Skeletal muscle cell (primary cell): ENCODE data around the gene MTMR1.

ENCODE experiments used
- DNase-seq: peaks from one replicate; pipeline ENCODE4 v3.0.0-alpha.2; 2010; ENCODE audit warnings: low read depth
- H3K4me3 ChIP-seq: 2 replicates; pipeline ENCODE4 v1.5.1; 2011; ENCODE audit warnings: low read depth, mild to moderate bottlenecking, control low read depth, low read length, moderate library complexity

MTMR1 gene

DNA sequence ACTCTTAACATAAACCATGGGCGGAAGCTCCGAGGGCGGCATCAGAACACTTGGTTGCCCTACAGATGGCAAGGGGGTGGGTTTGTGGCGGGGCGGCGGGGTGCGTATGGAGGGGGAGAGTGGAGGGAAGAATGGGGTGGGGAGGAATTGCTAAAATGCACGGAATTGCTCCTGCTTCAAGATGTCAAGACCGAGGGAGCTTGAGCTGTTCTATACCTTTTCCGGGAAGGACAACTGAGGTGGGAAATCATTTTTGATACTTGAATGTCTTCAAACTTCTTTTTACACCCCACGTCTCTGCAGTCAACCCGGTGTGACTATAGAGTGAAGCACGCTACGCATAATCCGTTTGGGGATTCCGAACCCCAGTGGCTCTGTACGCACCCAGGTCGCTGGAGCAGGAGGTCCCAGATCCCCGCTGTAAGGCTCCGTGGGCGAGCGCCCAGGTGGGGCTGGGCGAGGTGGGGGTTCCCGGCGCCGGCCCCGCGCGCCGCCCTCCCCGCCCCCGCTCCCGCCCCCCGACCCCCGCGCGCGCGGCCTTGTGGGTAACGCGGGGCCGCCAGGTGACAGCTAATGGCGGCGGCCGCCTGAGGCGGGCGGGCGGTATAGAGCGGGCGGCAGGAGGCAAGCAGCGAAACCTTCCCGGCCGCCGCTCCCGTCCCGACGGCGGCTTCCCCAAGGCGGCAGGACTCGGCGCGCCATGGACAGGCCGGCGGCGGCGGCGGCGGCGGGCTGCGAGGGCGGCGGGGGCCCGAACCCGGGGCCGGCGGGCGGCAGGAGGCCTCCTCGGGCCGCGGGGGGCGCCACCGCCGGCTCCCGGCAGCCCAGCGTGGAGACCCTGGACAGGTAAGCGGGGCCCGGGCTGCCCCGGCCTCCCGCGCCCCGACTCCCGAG lies at the start of gene MTMR1:
Gene MTMR1, plus strand, starts transcription at position 566 of the 894 bp plus-strand sequence. Its CDS starts 135 bp downstream, at position 701.
- no peak for DNase-seq
- H3K4me3 ChIP-seq, result peak within 1 kb of the TSS; percentile 54

DNA sequence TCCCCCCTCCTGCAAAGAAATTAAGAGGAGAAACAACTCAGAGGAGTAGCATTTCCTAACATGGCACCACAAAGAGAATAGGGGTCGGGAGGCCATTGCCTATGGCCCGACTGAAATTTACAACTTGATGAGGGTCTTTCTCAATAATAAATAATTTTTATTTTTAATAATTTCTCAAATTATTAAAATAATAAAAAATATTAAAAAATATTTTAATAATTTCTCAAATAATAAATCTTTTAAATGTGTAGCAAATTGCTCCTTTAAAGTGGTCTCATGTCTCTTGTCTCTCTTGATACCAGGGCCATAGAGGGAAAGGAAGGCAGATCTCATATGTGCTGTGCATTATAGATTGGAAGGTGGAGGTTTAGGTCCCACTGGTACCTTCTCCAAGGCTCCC lies 49.2 kb upstream of the MTMR1 start:
- DNase-seq, result no peak
- H3K4me3 ChIP-seq, result no peak overlapping the region

DNA sequence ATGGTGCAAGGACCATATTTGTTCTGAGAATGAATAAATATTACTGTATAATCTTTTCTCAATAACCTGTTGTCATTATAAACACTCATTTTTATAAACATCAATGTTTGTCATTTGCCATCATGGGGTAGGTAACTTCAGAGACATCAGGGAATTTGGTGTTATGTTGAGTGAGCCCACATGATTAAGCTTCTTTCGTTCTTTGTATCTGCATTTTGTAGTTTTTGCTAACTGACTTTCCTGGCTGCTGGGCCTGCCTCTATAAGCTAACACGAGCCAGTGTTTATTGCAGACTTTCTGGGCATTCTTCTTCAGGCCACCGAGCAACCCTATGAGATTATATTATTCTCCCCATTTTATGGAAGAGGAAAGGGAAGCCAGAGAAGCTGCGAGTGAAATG lies 48.8 kb upstream of the MTMR1 start:
- no peak for DNase-seq

DNA sequence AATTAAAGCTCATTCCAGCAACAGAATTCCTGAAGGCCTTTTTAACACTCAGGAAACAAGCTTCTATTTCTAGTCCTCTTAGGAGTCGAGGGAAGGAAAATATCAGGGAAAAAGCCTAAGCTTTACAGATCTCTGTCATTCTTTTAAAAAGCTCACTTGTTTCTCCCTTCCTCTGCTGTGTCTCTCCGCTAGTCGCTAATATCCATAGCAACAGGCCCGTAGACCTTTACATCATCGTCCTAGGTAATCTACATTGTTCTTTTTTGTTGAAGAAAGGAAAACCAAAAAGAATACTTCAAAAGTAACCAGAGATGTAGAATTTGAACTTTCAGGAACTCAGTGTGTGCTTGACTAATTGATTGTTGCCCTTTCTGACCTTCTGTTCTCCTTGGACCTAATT lies 45.9 kb upstream of the MTMR1 start:
- DNase-seq, result no peak
- H3K4me3 ChIP-seq, result no peak overlapping the region

More for the DNA sequence above, 48.8 kb upstream of the MTMR1 start:
- H3K4me3 ChIP-seq, result no peak overlapping the region

GRCh38 chrX:150648296-150648940 lies 44.8 kb upstream of the MTMR1 start:
- no peak overlapping the region for H3K4me3 ChIP-seq
- no peak for DNase-seq

- DNase-seq, result no peak
- H3K4me3 ChIP-seq, result no peak overlapping the region
These were observed 43.9 kb upstream of the MTMR1 start for GRCh38 chrX:150649096-150649870.

DNA sequence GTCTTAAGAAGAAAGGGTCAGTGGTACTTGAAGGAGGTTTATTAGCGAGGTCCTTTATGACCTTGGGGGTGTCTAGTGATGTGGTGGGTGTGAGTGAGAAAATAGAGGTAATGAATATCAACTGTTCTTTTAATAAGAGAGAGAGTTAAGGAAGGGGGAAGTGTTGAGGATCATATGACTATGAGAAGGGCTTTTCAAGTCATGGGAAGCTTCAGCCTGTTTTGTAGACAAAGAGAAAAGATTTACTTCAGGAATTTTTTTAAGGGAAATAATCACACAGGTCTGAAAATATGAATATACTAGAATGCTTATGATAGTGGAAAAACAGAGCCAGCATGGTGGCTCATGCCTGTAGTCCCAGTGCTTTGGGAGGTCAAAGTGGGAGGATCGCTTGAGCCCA lies 41.3 kb upstream of the MTMR1 start:
- DNase-seq, result no peak

GRCh38 chrX:150655788-150656187 lies 37.4 kb upstream of the MTMR1 start:
- no peak for DNase-seq
- H3K4me3 ChIP-seq, result no peak overlapping the region

More for the DNA sequence above, 41.3 kb upstream of the MTMR1 start:
- H3K4me3 ChIP-seq, result no peak overlapping the region

GRCh38 chrX:150663073-150663472 lies 30.1 kb upstream of the MTMR1 start:
- no peak overlapping the region for H3K4me3 ChIP-seq
- DNase-seq, result no peak

GRCh38 chrX:150664290-150664689 lies 28.9 kb upstream of the MTMR1 start:
- H3K4me3 ChIP-seq, result no peak overlapping the region

DNA sequence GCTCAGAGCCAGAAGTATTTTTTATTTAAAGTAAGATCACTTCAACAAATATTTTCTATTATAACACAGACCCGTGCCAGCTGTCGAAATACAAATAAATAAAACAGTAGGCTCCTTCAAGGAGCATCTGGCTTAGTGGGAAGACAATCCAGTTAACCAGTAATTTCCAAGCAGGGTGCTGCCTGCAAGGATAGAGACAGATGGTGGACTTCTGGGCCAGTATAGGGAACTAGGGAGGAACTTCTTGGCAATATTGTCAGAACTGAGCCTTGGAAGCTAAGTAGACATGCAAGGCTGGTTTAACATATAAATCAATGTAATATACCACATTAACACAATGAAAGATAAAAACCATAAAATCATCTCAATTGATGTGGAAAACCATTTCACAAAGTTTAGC lies 17.0 kb upstream of the MTMR1 start:
- DNase-seq, result no peak
- no peak overlapping the region for H3K4me3 ChIP-seq

More at GRCh38 chrX:150664290-150664689, 28.9 kb upstream of the MTMR1 start:
- DNase-seq, result no peak

GRCh38 chrX:150680974-150681373 lies 12.2 kb upstream of the MTMR1 start:
- DNase-seq, result no peak
- no peak overlapping the region for H3K4me3 ChIP-seq

- H3K4me3 ChIP-seq, result no peak overlapping the region
- DNase-seq, result no peak
These were observed 10.1 kb upstream of the MTMR1 start for GRCh38 chrX:150683112-150683511.

GRCh38 chrX:150683536-150684146 lies 9.6 kb upstream of the MTMR1 start:
- no peak overlapping the region for H3K4me3 ChIP-seq
- no peak for DNase-seq

- peak; percentile 78 for DNase-seq
- H3K4me3 ChIP-seq, result no peak overlapping the region
These were observed 4.2 kb upstream of the MTMR1 start for GRCh38 chrX:150688911-150689451.

DNA sequence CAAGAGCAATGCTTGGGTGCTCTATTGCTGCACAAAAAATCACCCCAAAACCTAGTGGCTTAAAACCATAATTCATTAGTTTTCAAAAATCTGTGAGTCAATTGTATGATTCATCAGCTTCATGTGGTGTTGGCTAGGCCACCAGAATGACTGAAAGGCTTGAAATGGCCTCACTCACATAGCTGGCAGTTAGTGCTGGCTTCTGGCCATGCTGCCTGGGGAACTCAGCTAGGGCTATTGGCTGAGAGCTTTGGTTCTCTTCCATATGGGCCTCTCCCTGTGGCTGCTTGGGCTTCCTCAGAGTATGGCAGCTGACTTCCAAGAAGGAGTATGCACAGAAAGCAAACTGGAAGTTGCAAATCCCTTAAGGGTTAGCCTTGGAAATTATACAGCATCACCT lies 3.1 kb upstream of the MTMR1 start:
- no peak overlapping the region for H3K4me3 ChIP-seq
- peak; percentile 88 for DNase-seq

- DNase-seq, result no peak
- H3K4me3 ChIP-seq, result peak overlapping the region; percentile 52
These were observed 900 bp upstream of the MTMR1 start for GRCh38 chrX:150692296-150692695.

DNA sequence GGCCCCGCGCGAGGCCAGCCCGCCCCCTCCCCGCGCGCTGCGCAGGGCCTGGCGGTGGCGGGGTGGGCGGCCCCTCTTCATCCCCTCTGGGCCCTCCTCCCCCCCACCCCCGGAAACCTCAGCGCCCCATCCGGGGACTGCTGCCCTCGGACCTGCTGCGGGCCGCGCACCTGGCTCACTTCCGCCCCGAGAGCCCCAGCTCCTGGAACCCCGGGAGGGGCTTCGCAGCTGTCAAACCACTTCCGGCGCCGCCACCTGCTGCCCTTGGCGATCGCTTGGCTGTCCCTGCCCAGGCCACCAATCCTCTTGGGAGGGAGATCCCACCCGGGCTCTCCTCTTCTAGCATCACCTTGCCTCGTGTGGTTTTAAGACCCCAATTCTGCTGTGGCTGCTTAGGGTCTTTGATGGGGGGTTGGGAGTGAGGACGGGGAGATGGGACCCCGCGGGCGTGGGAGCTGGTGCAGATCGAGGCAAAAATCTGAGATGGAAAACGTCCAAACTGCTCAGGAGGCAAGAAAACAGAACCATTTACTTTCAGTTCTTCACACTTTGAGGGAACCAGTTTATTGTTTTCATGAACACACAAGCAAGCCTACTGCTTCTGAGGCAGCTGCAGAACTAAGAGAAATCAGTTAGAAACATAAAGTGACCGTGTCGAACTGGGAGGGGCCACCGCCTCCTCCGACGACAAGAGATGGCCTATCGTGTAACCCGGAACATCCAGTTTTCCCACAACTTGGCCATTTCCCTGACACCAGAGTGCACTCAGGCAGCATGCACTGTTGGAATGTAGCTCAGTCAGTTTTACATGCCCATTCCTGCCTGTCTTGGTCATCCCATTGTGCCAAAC lies 754 bp downstream of the MTMR1 start:
- peak overlapping the region; percentile 54 for H3K4me3 ChIP-seq
- DNase-seq, result no peak
